ENCODE measurements around the gene SARM1.

SARM1 gene

GRCh38 chr17:28326114-28326513, 45.4 kb upstream of the SARM1 start:
- Histone ChIP-seq H3K27ac (no peak overlapping the region), H3K79me2 (ENCODE audit: insufficient read depth, low read depth) (peaks cover 52% of the 10 kb centered on the region), H3K9ac (no peak overlapping the region), H3K27me3 (ENCODE audit: insufficient read depth, low read depth) (no peaks in the 10 kb centered on the region), H2AFZ (ENCODE audit: low read depth) (no peak overlapping the region), H4K20me1 (ENCODE audit: insufficient read depth) (peaks cover 8% of the 10 kb centered on the region; the same call in 1 of the 2 replicates), H3K4me3 (IDR thresholded peaks at IDR 0.05; ENCODE audit: insufficient read depth, low read depth, low read length) (no peak overlapping the region), H3K4me2 (no peak overlapping the region), H3K36me3 (ENCODE audit: insufficient read depth) (peaks cover 3% of the 10 kb centered on the region; the same call in 1 of the 2 replicates), H3K4me1 (ENCODE audit: low read depth, poor library complexity, severe bottlenecking) (peaks cover 16% of the 10 kb centered on the region)
- no peak for TF ChIP-seq CTCF (conservative IDR thresholded peaks at IDR 0.05; ENCODE audit: low read depth, low read length)

- Histone ChIP-seq H3K4me2 (no peak overlapping the region), H4K20me1 (ENCODE audit: insufficient read depth) (0 out of 2 replicates have a peak, but pooled peaks cover 8% of the 10 kb centered on the region), H3K79me2 (ENCODE audit: insufficient read depth, low read depth) (peaks cover 42% of the 10 kb centered on the region), H3K4me3 (IDR thresholded peaks at IDR 0.05; ENCODE audit: insufficient read depth, low read depth, low read length) (no peak overlapping the region), H3K9ac (no peak overlapping the region), H3K4me1 (ENCODE audit: low read depth, poor library complexity, severe bottlenecking) (peaks cover 6% of the 10 kb centered on the region), H3K36me3 (ENCODE audit: insufficient read depth) (peaks cover 3% of the 10 kb centered on the region; the same call in 1 of the 2 replicates), H3K27me3 (ENCODE audit: insufficient read depth, low read depth) (no peaks in the 10 kb centered on the region), H3K27ac (no peak overlapping the region), H2AFZ (ENCODE audit: low read depth) (no peak overlapping the region)
- TF ChIP-seq CTCF (conservative IDR thresholded peaks at IDR 0.05; ENCODE audit: low read depth, low read length): no peak
Observed at GRCh38 chr17:28327031-28327607, 44.4 kb upstream of the SARM1 start.

- H3K4me1 ChIP-seq (ENCODE audit: low read depth, poor library complexity, severe bottlenecking): no peaks in the 10 kb centered on the region
- H3K36me3 ChIP-seq (ENCODE audit: insufficient read depth): peaks cover 3% of the 10 kb centered on the region; the same call in 1 of the 2 replicates
- no peak overlapping the region for H3K9ac ChIP-seq
- 0 out of 2 replicates have a peak, but pooled peaks cover 8% of the 10 kb centered on the region for H4K20me1 ChIP-seq (ENCODE audit: insufficient read depth)
- H3K27me3 ChIP-seq (ENCODE audit: insufficient read depth, low read depth): no peaks in the 10 kb centered on the region
- no peak overlapping the region for H3K27ac ChIP-seq
- TF ChIP-seq CTCF (conservative IDR thresholded peaks at IDR 0.05; ENCODE audit: low read depth, low read length): no peak
- H3K4me2 ChIP-seq: no peak overlapping the region
- H3K79me2 ChIP-seq (ENCODE audit: insufficient read depth, low read depth): peaks cover 36% of the 10 kb centered on the region
- no peak overlapping the region for H3K4me3 ChIP-seq (IDR thresholded peaks at IDR 0.05; ENCODE audit: insufficient read depth, low read depth, low read length)
- H2AFZ ChIP-seq (ENCODE audit: low read depth): no peak overlapping the region
Observed at GRCh38 chr17:28327709-28328108, 43.8 kb upstream of the SARM1 start.

GRCh38 chr17:28328325-28328724, 43.2 kb upstream of the SARM1 start:
- peaks cover 3% of the 10 kb centered on the region; the same call in 1 of the 2 replicates for H3K36me3 ChIP-seq (ENCODE audit: insufficient read depth)
- H3K4me2 ChIP-seq: no peak overlapping the region
- H4K20me1 ChIP-seq (ENCODE audit: insufficient read depth): 0 out of 2 replicates have a peak, but pooled peaks cover 8% of the 10 kb centered on the region
- no peak overlapping the region for H3K9ac ChIP-seq
- no peak overlapping the region for H3K4me3 ChIP-seq (IDR thresholded peaks at IDR 0.05; ENCODE audit: insufficient read depth, low read depth, low read length)
- no peak for TF ChIP-seq CTCF (conservative IDR thresholded peaks at IDR 0.05; ENCODE audit: low read depth, low read length)
- no peak overlapping the region for H2AFZ ChIP-seq (ENCODE audit: low read depth)
- no peaks in the 10 kb centered on the region for H3K4me1 ChIP-seq (ENCODE audit: low read depth, poor library complexity, severe bottlenecking)
- peaks cover 30% of the 10 kb centered on the region for H3K79me2 ChIP-seq (ENCODE audit: insufficient read depth, low read depth)
- no peak overlapping the region for H3K27ac ChIP-seq
- H3K27me3 ChIP-seq (ENCODE audit: insufficient read depth, low read depth): no peaks in the 10 kb centered on the region
